ENCODE measurements around the gene PLCG1.

Gene PLCG1

GRCh38 chr20:41167481-41168253, 30.3 kb downstream of the PLCG1 start:
- no peak for TF ChIP-seq FOXP2 (optimal IDR thresholded peaks at IDR 0.05; ENCODE audit: borderline replicate concordance, extremely low read depth, extremely low read length, insufficient read depth)
- no peak for TF ChIP-seq TAF1 (IDR thresholded peaks at IDR 0.05; ENCODE audit: borderline replicate concordance, insufficient read depth, low read length)
- TF ChIP-seq, protein P1, sequence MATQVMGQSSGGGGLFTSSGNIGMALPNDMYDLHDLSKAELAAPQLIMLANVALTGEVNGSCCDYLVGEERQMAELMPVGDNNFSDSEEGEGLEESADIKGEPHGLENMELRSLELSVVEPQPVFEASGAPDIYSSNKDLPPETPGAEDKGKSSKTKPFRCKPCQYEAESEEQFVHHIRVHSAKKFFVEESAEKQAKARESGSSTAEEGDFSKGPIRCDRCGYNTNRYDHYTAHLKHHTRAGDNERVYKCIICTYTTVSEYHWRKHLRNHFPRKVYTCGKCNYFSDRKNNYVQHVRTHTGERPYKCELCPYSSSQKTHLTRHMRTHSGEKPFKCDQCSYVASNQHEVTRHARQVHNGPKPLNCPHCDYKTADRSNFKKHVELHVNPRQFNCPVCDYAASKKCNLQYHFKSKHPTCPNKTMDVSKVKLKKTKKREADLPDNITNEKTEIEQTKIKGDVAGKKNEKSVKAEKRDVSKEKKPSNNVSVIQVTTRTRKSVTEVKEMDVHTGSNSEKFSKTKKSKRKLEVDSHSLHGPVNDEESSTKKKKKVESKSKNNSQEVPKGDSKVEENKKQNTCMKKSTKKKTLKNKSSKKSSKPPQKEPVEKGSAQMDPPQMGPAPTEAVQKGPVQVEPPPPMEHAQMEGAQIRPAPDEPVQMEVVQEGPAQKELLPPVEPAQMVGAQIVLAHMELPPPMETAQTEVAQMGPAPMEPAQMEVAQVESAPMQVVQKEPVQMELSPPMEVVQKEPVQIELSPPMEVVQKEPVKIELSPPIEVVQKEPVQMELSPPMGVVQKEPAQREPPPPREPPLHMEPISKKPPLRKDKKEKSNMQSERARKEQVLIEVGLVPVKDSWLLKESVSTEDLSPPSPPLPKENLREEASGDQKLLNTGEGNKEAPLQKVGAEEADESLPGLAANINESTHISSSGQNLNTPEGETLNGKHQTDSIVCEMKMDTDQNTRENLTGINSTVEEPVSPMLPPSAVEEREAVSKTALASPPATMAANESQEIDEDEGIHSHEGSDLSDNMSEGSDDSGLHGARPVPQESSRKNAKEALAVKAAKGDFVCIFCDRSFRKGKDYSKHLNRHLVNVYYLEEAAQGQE (IDR thresholded peaks at IDR 0.05; ENCODE audit: insufficient read depth in 1 of 2, low read depth in 2 of 2, low read length in 2 of 2): no peak
- TF ChIP-seq POLR2AphosphoS5 (IDR thresholded peaks at IDR 0.05; ENCODE audit: low read depth, low read length): no peak
- TF ChIP-seq SIN3A (IDR thresholded peaks at IDR 0.05; ENCODE audit: borderline replicate concordance, insufficient read depth, low read length): no peak

DNA sequence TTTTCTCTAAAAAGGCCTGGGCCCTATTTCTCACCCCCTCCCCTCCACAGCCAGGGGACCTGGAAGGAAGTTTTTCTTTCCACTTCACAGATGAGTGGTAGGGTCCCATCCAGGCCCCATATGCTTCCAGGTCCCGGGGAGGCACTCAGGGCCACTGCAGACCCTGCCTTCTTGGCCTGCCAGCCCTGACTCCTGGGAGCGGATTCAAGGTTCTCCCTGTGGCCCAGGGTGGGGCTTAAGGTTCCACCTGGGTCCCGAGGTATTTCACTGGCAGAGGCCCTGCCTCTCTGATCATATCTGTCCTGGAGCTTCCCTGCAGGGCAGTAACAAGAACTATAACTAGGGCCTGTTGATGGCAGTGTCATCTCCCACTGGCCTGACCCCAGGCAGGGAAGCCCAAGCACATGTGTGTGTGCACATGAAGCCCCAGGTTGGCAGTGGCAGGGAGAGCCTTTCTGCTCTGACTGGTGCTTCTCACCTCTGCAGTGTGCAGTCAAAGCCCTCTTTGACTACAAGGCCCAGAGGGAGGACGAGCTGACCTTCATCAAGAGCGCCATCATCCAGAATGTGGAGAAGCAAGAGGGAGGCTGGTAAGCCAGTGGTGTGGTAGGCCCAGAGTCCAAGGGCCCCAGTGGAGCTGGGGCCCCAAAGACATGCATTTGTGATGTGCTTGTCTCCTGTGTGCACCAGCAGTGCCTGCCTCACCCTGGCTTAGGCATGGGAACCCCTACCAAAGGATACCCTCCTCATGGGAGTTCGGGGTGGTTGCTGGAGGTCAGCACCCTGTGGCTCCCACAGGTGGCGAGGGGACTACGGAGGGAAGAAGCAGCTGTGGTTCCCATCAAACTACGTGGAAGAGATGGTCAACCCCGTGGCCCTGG, 31.2 kb downstream of the PLCG1 start:
- TF ChIP-seq FOXP2 (optimal IDR thresholded peaks at IDR 0.05; ENCODE audit: borderline replicate concordance, extremely low read depth, extremely low read length, insufficient read depth): no peak
- TF ChIP-seq SIN3A (IDR thresholded peaks at IDR 0.05; ENCODE audit: borderline replicate concordance, insufficient read depth, low read length): no peak

- TF ChIP-seq SIN3A (IDR thresholded peaks at IDR 0.05; ENCODE audit: borderline replicate concordance, insufficient read depth, low read length): no peak
- TF ChIP-seq POLR2AphosphoS5 (IDR thresholded peaks at IDR 0.05; ENCODE audit: low read depth, low read length): no peak
- no peak for TF ChIP-seq TAF1 (IDR thresholded peaks at IDR 0.05; ENCODE audit: borderline replicate concordance, insufficient read depth, low read length)
- TF ChIP-seq FOXP2 (optimal IDR thresholded peaks at IDR 0.05; ENCODE audit: borderline replicate concordance, extremely low read depth, extremely low read length, insufficient read depth): no peak
- TF ChIP-seq, protein P1 (IDR thresholded peaks at IDR 0.05; ENCODE audit: insufficient read depth in 1 of 2, low read depth in 2 of 2, low read length in 2 of 2): no peak
Observed at GRCh38 chr20:41169162-41169690, 31.9 kb downstream of the PLCG1 start.

GRCh38 chr20:41169791-41170351, 32.5 kb downstream of the PLCG1 start:
- TF ChIP-seq, protein P1 (IDR thresholded peaks at IDR 0.05; ENCODE audit: insufficient read depth in 1 of 2, low read depth in 2 of 2, low read length in 2 of 2): no peak
- TF ChIP-seq TAF1 (IDR thresholded peaks at IDR 0.05; ENCODE audit: borderline replicate concordance, insufficient read depth, low read length) (no peak), FOXP2 (optimal IDR thresholded peaks at IDR 0.05; ENCODE audit: borderline replicate concordance, extremely low read depth, extremely low read length, insufficient read depth) (no peak), SIN3A (IDR thresholded peaks at IDR 0.05; ENCODE audit: borderline replicate concordance, insufficient read depth, low read length) (no peak), POLR2AphosphoS5 (IDR thresholded peaks at IDR 0.05; ENCODE audit: low read depth, low read length) (no peak)
